Ishikawa (cell line): ENCODE data around the gene STH.

Source experiments
- CEBPB ChIP-seq: IDR thresholded peaks from 2 replicates; pipeline ENCODE4 v1.6.1; 2012
- CREB1 ChIP-seq: IDR thresholded peaks from 2 replicates; pipeline ENCODE4 v1.6.1; 2012; ENCODE audit warnings: low read depth
- EGR1 ChIP-seq: IDR thresholded peaks from 2 replicates; pipeline ENCODE4 v1.6.1; 2012
- EP300 ChIP-seq: IDR thresholded peaks from 2 replicates; pipeline ENCODE4 v1.6.1; 2012; ENCODE audit warnings: borderline replicate concordance
- FOXM1 ChIP-seq: IDR thresholded peaks from 2 replicates; pipeline ENCODE4 v1.6.1; 2012; ENCODE audit warnings: low read depth, borderline replicate concordance
- MAX ChIP-seq: IDR thresholded peaks from 2 replicates; pipeline ENCODE4 v1.6.1; 2012
- NFIC ChIP-seq: IDR thresholded peaks from 2 replicates; pipeline ENCODE4 v1.6.1; 2012
- RAD21 ChIP-seq: IDR thresholded peaks from 2 replicates; pipeline ENCODE4 v1.6.1; 2012; ENCODE audit warnings: low read depth
- REST ChIP-seq: IDR thresholded peaks from 2 replicates; pipeline ENCODE4 v1.6.1; 2012; ENCODE audit warnings: low read depth, mild to moderate bottlenecking
- TAF1 ChIP-seq: IDR thresholded peaks from 2 replicates; pipeline ENCODE4 v1.6.1; 2012; ENCODE audit warnings: low read depth, mild to moderate bottlenecking
- TCF12 ChIP-seq: IDR thresholded peaks from 2 replicates; pipeline ENCODE4 v1.6.1; 2012; ENCODE audit warnings: low read depth
- TEAD4 ChIP-seq: IDR thresholded peaks from 2 replicates; pipeline ENCODE4 v1.6.1; 2012
- USF1 ChIP-seq: IDR thresholded peaks from 2 replicates; pipeline ENCODE4 v1.6.1; 2012
- YY1 ChIP-seq: IDR thresholded peaks from 2 replicates; pipeline ENCODE4 v1.6.1; 2012; ENCODE audit warnings: low read depth
- ZBTB7A ChIP-seq: IDR thresholded peaks from 2 replicates; pipeline ENCODE4 v1.6.1; 2012; ENCODE audit warnings: low read depth

The STH gene

GRCh38 chr17:46025060-46025459 lies 26.0 kb downstream of the STH start:
- TF ChIP-seq TEAD4 (no peak), ZBTB7A (no peak), EGR1 (no peak), FOXM1 (no peak), CEBPB (no peak), RAD21 (no peak), NFIC (no peak)

GRCh38 chr17:46025510-46026165 lies 26.6 kb downstream of the STH start:
- TF ChIP-seq MAX, result no peak
- TF ChIP-seq USF1, result no peak

- TF ChIP-seq CREB1 (no peak), YY1 (no peak), TCF12 (no peak), CEBPB (no peak), FOXM1 (no peak), ZBTB7A (no peak), MAX (no peak), NFIC (no peak), TEAD4 (no peak), USF1 (no peak), REST (no peak), RAD21 (no peak), TAF1 (no peak), EP300 (no peak), EGR1 (no peak)
These were observed 27.4 kb downstream of the STH start for GRCh38 chr17:46026166-46027047.

- no peak for TF ChIP-seq EP300
- TF ChIP-seq FOXM1, result no peak
- TF ChIP-seq TAF1, result no peak
- no peak for TF ChIP-seq EGR1
- TF ChIP-seq MAX, result no peak
- no peak for TF ChIP-seq TCF12
- no peak for TF ChIP-seq REST
- TF ChIP-seq ZBTB7A, result no peak
- no peak for TF ChIP-seq CEBPB
- no peak for TF ChIP-seq CREB1
- TF ChIP-seq RAD21, result no peak
- no peak for TF ChIP-seq YY1
- TF ChIP-seq TEAD4, result no peak
- no peak for TF ChIP-seq NFIC
- TF ChIP-seq USF1, result no peak
These were observed 28.3 kb downstream of the STH start for GRCh38 chr17:46027048-46027975.

- no peak for TF ChIP-seq RAD21
- TF ChIP-seq TEAD4, result no peak
- no peak for TF ChIP-seq FOXM1
- TF ChIP-seq NFIC, result no peak
- no peak for TF ChIP-seq YY1
- no peak for TF ChIP-seq EGR1
- no peak for TF ChIP-seq TAF1
- TF ChIP-seq MAX, result no peak
- TF ChIP-seq ZBTB7A, result no peak
- no peak for TF ChIP-seq REST
- TF ChIP-seq CEBPB, result no peak
- no peak for TF ChIP-seq CREB1
- no peak for TF ChIP-seq EP300
- TF ChIP-seq USF1, result no peak
- TF ChIP-seq TCF12, result no peak
These were observed 28.9 kb downstream of the STH start for GRCh38 chr17:46027976-46028325.
